CD14-positive monocyte (primary cell): ENCODE results near the gene IGF2BP3. TPM values are rescaled to one million over a fixed set of nuclear protein-coding genes. Genes with fewer than 3 reads are reported as not detected.

Experiments
- DNase-seq, 3 donors: peaks; one replicate each; pipeline ENCODE4 v3.0.0-alpha.2; 2011 to 2022
- H2AFZ ChIP-seq: 2 replicates; pipeline ENCODE4 v1.6.0; 2012; ENCODE audit warnings: mild to moderate bottlenecking, low read depth, low read length, inconsistent platforms; ENCODE audit not compliant: insufficient read depth, poor library complexity, severe bottlenecking
- H3K27ac ChIP-seq, 2 donors: 1 replicate in 1 of 2; 2 replicates in 1 of 2; pipeline ENCODE4 v1.5.1; 2012 to 2013; ENCODE audit warnings: low read length in 2 of 2, control low read depth in 1 of 2, inconsistent platforms in 1 of 2, low read depth in 1 of 2, mild to moderate bottlenecking in 1 of 2
- H3K27me3 ChIP-seq, 2 donors: one replicate each; pipeline versions ENCODE4 v1.6.0 to v1.6.1; 2011 to 2013; ENCODE audit warnings: low read length in 2 of 2; ENCODE audit not compliant: control insufficient read depth in 2 of 2, insufficient read depth in 2 of 2
- H3K36me3 ChIP-seq, 2 donors: replicated peaks in 1 of 2; 1 replicate in 1 of 2; 2 replicates in 1 of 2; pipeline versions ENCODE4 v1.5.1 to v1.6.1; 2012 to 2013; ENCODE audit warnings: low read length in 2 of 2, control low read depth in 1 of 2, inconsistent platforms in 1 of 2, mild to moderate bottlenecking in 1 of 2; ENCODE audit not compliant: insufficient read depth in 2 of 2, control insufficient read depth in 1 of 2
- H3K4me1 ChIP-seq, 2 donors: 1 replicate in 1 of 2; 2 replicates in 1 of 2; pipeline versions ENCODE4 v1.5.1 to v1.6.1; 2012 to 2013; ENCODE audit warnings: low read length in 2 of 2, control low read depth in 1 of 2, inconsistent platforms in 1 of 2, mild to moderate bottlenecking in 1 of 2, moderate library complexity in 1 of 2; ENCODE audit not compliant: insufficient read depth in 2 of 2, control insufficient read depth in 1 of 2
- H3K4me2 ChIP-seq: replicated peaks from 2 replicates; pipeline ENCODE3; 2012; ENCODE audit warnings: low read length, moderate library complexity, mild to moderate bottlenecking; ENCODE audit not compliant: poor library complexity, severe bottlenecking; ENCODE audit errors: extremely low read depth
- H3K4me3 ChIP-seq, 3 experiments: fragments of 200-600 bp in 1 of 3; sonication (generic) in 1 of 3; replicated peaks in 1 of 3; 1 replicate in 2 of 3; 2 replicates in 1 of 3; pipeline ENCODE4 v1.5.1; 2011 to 2013; ENCODE audit warnings: low read length in 3 of 3, mild to moderate bottlenecking in 3 of 3, control low read depth in 2 of 3, low read depth in 2 of 3, inconsistent platforms in 1 of 3, moderate library complexity in 1 of 3
- H3K79me2 ChIP-seq: 2 replicates; pipeline ENCODE4 v1.6.0; 2012; ENCODE audit warnings: mild to moderate bottlenecking, control low read depth, inconsistent platforms, low read length, moderate library complexity; ENCODE audit not compliant: insufficient read depth
- H3K9ac ChIP-seq: 2 replicates; pipeline ENCODE4 v1.6.0; 2017; ENCODE audit warnings: low read length, mild to moderate bottlenecking; ENCODE audit not compliant: insufficient read depth, poor library complexity, severe bottlenecking
- H3K9me3 ChIP-seq, 2 donors: replicated peaks in 1 of 2; 1 replicate in 1 of 2; 2 replicates in 1 of 2; pipeline versions ENCODE4 v1.5.1 to v1.6.1; 2012 to 2013; ENCODE audit warnings: low read length in 2 of 2, control low read depth in 1 of 2; ENCODE audit not compliant: control insufficient read depth in 1 of 2, insufficient read depth in 1 of 2
- H4K20me1 ChIP-seq: 2 replicates; pipeline ENCODE4 v1.6.0; 2012; ENCODE audit warnings: mild to moderate bottlenecking, low read length, control low read depth, moderate library complexity; ENCODE audit not compliant: insufficient read depth
- H3K27ac Mint-ChIP-seq, 7 donors: one replicate each; pipeline ENCODE4 v1.8.0; 2020; ENCODE audit warnings: mild to moderate bottlenecking in 7 of 7, mixed read lengths in 7 of 7, moderate library complexity in 6 of 7, inconsistent platforms in 2 of 7
- H3K27me3 Mint-ChIP-seq, 3 donors: one replicate each; pipeline ENCODE4 v1.8.0; 2021 to 2022; ENCODE audit warnings: low read depth in 3 of 3, mild to moderate bottlenecking in 3 of 3, mixed read lengths in 3 of 3, moderate library complexity in 3 of 3, inconsistent platforms in 1 of 3
- H3K36me3 Mint-ChIP-seq, 2 donors: one replicate each; pipeline ENCODE4 v1.8.0; 2020; ENCODE audit warnings: mixed read lengths in 2 of 2, inconsistent platforms in 1 of 2, mild to moderate bottlenecking in 1 of 2
- H3K4me1 Mint-ChIP-seq: one replicate; pipeline ENCODE4 v1.8.0; 2020; ENCODE audit warnings: mild to moderate bottlenecking, mixed read lengths
- H3K4me3 Mint-ChIP-seq, 2 donors: one replicate each; pipeline ENCODE4 v1.8.0; 2020; ENCODE audit warnings: mild to moderate bottlenecking in 2 of 2, mixed read lengths in 2 of 2, moderate library complexity in 1 of 2
- H3K9me3 Mint-ChIP-seq, 7 donors: one replicate each; pipeline ENCODE4 v1.8.0; 2020 to 2022; ENCODE audit warnings: mixed read lengths in 7 of 7, mild to moderate bottlenecking in 6 of 7, moderate library complexity in 6 of 7, inconsistent platforms in 2 of 7
- WGBS: methylation state at CpG from one replicate; pipeline ENCODE4 v1.1.5; 2013; ENCODE audit warnings: missing lambda C conversion rate; ENCODE audit not compliant: insufficient coverage; 5-methylcytosine and 5-hydroxymethylcytosine counted together
- intact Hi-C, 2 donors: fragments of 100-400 bp; cut with micrococcal nuclease; formaldehyde crosslinking; loops; one replicate each; pipeline versions ENCODE4 v1.15.0 to v1.15.1; 2023
- polyA plus RNA-seq, 3 donors: library from polyadenylated mRNA; depleted of rRNA in 1 of 3; unstranded in 2 of 3; stranded (reverse) in 1 of 3; fragments of 300-500 nt in 2 of 3; fragments of >200 nt in 1 of 3; fragmentation: Illumina TruSeq in 2 of 3; gene quantifications; 1 replicate in 2 of 3; 2 replicates in 1 of 3; pipeline ENCODE4 v1.2.3, GENCODE V29; 2012 to 2021
- TF ChIP-seq, protein P1 (sequence below): fragments of 200-600 bp; IDR thresholded peaks from one replicate; pipeline ENCODE4 v1.8.0; 2022; ENCODE audit warnings: antibody characterized with exemption, mild to moderate bottlenecking

The IGF2BP3 gene
- polyA plus RNA-seq, 3 donors = 0.60 to 5.3 (median 3.2) TPM

- no peak overlapping the region for H3K4me3 Mint-ChIP-seq
- Histone ChIP-seq H3K79me2 (no peaks in the 10 kb centered on the region), H3K36me3 (no peaks in the 10 kb centered on the region), H2AFZ (no peak overlapping the region), H3K4me1 (peaks cover 2 to 5% of the 10 kb centered on the region in 2 donors), H3K4me3 (no peak overlapping the region), H3K9ac (no peak overlapping the region), H4K20me1 (no peaks in the 10 kb centered on the region), H3K4me2 (no peak overlapping the region), H3K27ac (no peak overlapping the region), H3K9me3 (no peaks in the 10 kb centered on the region), H3K27me3 (no peaks in the 10 kb centered on the region)
- no peaks in the 10 kb centered on the region for H3K9me3 Mint-ChIP-seq
- H3K27me3 Mint-ChIP-seq = peaks cover 3 to 7% (median 5%) of the 10 kb centered on the region in 3 donors
- H3K27ac Mint-ChIP-seq = no peak overlapping the region
- H3K36me3 Mint-ChIP-seq = no peaks in the 10 kb centered on the region
- DNase-seq = no peak
- TF ChIP-seq, protein P1, sequence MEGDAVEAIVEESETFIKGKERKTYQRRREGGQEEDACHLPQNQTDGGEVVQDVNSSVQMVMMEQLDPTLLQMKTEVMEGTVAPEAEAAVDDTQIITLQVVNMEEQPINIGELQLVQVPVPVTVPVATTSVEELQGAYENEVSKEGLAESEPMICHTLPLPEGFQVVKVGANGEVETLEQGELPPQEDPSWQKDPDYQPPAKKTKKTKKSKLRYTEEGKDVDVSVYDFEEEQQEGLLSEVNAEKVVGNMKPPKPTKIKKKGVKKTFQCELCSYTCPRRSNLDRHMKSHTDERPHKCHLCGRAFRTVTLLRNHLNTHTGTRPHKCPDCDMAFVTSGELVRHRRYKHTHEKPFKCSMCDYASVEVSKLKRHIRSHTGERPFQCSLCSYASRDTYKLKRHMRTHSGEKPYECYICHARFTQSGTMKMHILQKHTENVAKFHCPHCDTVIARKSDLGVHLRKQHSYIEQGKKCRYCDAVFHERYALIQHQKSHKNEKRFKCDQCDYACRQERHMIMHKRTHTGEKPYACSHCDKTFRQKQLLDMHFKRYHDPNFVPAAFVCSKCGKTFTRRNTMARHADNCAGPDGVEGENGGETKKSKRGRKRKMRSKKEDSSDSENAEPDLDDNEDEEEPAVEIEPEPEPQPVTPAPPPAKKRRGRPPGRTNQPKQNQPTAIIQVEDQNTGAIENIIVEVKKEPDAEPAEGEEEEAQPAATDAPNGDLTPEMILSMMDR = no peak
- H3K4me1 Mint-ChIP-seq = peaks cover 5% of the 10 kb centered on the region
- WGBS = 13% methylated on average over 5 of the region's 5 CpGs
- intact Hi-C loops = loop anchor here in 1 of 2 donors (10.0 kb wide), 1 partner anchor 438 kb away; the partner anchor contains the start of gene STK31
Observed at GRCh38 chr7:23276376-23276775, 193.9 kb downstream of the IGF2BP3 start.

- no peak overlapping the region for H3K27ac Mint-ChIP-seq
- Histone ChIP-seq H3K79me2 (no peaks in the 10 kb centered on the region), H3K4me2 (no peak overlapping the region), H3K36me3 (no peaks in the 10 kb centered on the region), H3K4me1 (peaks cover 2 to 5% of the 10 kb centered on the region in 2 donors), H3K9me3 (no peaks in the 10 kb centered on the region), H4K20me1 (no peaks in the 10 kb centered on the region), H3K9ac (no peak overlapping the region), H3K27me3 (no peaks in the 10 kb centered on the region), H3K4me3 (no peak overlapping the region), H3K27ac (no peak overlapping the region), H2AFZ (no peak overlapping the region)
- peaks cover 5% of the 10 kb centered on the region for H3K4me1 Mint-ChIP-seq
- no peaks in the 10 kb centered on the region for H3K9me3 Mint-ChIP-seq
- intact Hi-C loops = loop anchor here in 1 of 2 donors (10.0 kb wide), 1 partner anchor 439 kb away; the partner anchor contains the start of gene STK31
- no peak overlapping the region for H3K4me3 Mint-ChIP-seq
- no peaks in the 10 kb centered on the region for H3K36me3 Mint-ChIP-seq
- no peak for DNase-seq
- peaks cover 3 to 7% (median 5%) of the 10 kb centered on the region in 3 donors for H3K27me3 Mint-ChIP-seq
- TF ChIP-seq, protein P1 = no peak
- 85% methylated on average over 3 of the region's 5 CpGs for WGBS
Observed at GRCh38 chr7:23275912-23276311, 194.4 kb downstream of the IGF2BP3 start.
